GM18520 (cell line): ENCODE data around the gene MT1E.
"Not testable (repeated sequence)": the region's sequence is repeated elsewhere in the genome, so short reads cannot be mapped to it uniquely, and the experiment has no call there.

Experiments
- ATAC-seq: cut with Tn5 transposase; IDR thresholded peaks from one replicate; pipeline ENCODE4 v1.9.1; 2021; ENCODE audit not compliant: unreplicated experiment

MT1E gene

GRCh38 chr16:56625140-56625942 is at the start of gene MT1E:
Gene MT1E (plus strand): TSS chr16:56625781. CDS start chr16:56625852, 71 bp downstream.
- no peak for ATAC-seq

- ATAC-seq: no peak
These were observed 48.8 kb upstream of the MT1E start for GRCh38 chr16:56576585-56577299.

DNA sequence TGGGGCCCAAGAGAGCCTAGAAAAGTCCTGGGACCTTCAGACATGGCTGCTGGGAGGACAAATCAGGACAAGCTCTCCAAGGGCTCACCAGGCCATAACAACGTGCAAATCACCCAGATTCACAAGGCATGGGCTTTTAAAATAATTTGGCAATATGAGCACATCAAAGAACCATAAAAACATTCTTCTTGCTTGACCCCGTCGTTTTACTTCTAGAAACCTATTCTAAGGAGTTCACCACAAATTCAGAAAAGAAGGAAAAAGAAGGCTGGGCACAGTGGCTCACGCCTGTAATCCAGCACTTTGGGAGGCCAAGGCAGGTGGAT is 48.3 kb upstream of the MT1E start:
- no peak for ATAC-seq

DNA sequence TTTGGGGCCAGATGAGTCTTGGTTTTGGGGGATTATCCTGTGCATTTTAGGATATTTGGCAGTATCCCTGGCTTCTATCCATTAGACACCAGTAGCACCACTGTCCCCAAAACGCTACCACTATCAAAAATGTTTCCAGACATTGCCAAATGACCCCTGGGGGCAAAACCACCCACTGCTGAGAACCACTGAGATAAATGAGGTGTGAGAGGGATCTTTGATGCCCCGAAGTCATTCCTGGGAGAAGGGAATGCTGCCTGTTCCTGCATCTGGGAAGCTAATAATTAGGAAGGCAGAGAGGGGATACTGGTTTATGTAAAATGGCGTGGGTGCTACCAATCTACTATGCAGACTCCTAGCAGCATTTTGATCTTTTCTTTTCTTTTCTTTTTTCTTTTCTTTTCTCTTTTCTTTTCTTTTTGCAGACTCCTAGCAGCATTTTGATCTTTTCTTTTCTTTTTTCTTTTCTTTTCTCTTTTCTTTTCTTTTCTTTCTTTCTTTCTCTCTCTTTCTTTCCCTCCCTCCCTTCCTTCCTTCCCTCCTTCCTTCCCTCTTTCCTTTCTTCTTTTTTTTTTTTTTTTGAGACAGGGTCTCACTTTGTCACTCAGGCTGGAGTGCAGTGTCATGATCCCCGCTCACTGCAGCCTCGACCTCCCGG is 45.1 kb upstream of the MT1E start:
- ATAC-seq: no peak

- ATAC-seq: not testable (repeated sequence)
These were observed 42.7 kb upstream of the MT1E start for GRCh38 chr16:56582911-56583310.

- ATAC-seq: no peak
These were observed 42.0 kb upstream of the MT1E start for GRCh38 chr16:56583351-56584168.

GRCh38 chr16:56584276-56584675 is 41.3 kb upstream of the MT1E start:
- ATAC-seq: no peak

DNA sequence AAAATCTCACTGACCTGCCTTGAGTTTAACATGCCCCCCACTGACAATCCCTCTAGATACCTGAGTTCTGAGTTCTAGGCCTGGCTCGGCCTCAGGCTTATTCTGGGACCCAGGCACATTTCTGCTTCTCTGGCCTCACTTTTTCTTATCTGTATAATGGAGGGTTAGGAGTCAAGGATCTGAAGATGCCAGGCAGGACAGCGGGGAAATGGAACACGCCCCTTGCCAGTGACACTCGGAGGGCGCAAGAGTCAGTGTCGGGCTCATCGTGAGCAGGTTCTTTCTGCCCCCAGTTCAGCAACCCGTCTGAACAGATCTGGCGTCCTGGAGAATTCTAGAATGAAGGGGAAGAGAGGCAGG is 36.8 kb upstream of the MT1E start:
- ATAC-seq: no peak

DNA sequence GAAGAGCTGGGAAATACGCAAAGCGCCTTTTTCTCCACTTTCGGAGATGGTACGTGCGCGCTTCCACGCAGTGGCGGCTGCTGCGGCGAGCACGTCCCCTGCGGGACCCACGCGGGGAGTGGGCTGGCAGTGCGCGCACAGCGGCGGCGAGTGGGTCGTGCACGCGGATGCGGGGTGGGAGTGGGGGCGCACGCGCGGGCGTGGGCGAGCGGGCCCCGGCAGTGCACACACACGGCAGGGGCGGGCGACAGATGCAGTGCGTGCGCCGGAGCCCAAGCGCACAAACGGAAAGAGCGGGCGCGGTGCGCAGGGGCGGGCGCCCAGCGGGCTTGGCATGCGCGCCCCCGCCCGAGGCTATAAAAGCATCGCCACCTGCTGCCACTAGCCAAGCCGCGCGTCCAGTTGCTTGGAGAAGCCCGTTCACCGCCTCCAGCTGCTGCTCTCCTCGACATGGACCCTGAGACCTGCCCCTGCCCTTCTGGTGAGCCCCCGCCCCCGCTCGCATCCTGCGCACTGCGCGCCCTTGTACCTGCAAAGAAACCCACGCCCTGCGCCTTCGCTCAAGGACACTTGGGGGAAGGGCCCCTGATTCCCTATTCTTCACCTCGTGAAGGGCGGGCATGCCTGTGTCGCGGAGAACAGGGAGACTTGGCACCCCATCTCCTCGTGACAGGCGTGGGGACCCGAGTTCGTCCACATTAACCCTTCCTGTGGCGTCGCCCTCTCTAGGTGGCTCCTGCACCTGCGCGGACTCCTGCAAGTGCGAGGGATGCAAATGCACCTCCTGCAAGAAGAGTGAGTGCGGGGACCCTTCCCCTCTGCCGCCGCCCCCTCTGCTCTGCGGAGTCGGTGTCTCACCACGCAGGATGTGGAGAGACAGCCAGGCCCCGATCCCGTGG is 36.2 kb upstream of the MT1E start, which contains the start of gene MT3:
Gene MT3, plus strand, starts transcription at position 388 of the 899 bp plus-strand sequence. Its CDS starts 63 bp downstream, at position 451.
- ATAC-seq: no peak

DNA sequence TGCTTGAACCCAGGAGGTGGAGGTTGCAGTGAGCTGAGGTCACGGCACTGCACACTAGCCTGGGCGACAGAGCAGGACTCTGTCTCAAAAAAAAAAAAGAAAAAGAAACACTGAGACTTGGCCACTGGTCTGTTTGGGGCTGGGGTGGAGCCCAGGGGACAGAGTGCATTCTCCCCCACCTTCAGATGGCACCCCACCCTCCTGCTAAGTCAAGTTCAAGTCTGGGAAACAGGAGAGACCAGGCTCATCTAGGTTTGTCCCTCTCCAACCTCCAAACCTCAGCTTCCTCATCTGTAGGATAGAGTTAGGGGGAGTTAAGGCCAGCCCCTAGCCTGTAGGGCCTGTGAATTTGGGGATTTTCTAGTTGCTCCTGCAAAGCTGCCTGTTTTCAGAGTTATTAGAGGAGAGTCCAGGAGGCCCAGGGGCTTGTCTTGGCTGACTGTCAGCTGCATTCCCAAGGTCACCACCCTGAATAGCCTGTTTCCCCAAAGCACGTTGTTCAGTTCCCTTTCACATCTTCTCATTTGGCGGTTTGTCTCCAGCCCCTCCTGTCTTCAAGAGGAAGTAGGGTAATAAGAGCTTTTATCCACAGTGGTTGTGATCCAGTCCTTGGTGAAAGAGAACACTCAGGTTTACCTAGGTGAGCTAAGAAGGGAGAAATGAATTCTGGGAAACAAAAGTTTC is 34.1 kb upstream of the MT1E start:
- ATAC-seq: no peak

- no peak for ATAC-seq
These were observed 31.8 kb upstream of the MT1E start for GRCh38 chr16:56593573-56594291.

- no peak for ATAC-seq
These were observed 31.3 kb upstream of the MT1E start for GRCh38 chr16:56594292-56594619.

GRCh38 chr16:56600398-56600999 is 25.1 kb upstream of the MT1E start:
- no peak for ATAC-seq

DNA sequence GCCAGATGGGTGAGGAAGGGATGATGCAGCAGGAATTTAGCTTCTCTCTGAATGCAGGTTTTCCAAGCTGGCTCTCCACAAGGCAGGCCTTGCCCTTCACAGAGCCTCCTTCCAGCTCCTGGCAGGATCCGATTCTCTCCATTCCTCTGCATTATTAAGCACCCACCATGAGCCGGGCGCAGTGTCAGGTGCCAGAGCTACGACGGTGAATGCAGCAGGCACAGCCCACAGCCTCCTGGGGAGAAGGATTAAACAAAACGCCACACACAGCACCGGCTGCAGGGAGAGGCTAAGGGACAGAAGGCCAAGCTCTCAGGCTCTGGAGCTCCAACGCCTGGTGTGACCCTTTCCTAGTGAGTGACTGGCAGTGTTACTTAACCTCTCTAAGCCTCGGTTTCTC is 24.3 kb upstream of the MT1E start:
- ATAC-seq: no peak

DNA sequence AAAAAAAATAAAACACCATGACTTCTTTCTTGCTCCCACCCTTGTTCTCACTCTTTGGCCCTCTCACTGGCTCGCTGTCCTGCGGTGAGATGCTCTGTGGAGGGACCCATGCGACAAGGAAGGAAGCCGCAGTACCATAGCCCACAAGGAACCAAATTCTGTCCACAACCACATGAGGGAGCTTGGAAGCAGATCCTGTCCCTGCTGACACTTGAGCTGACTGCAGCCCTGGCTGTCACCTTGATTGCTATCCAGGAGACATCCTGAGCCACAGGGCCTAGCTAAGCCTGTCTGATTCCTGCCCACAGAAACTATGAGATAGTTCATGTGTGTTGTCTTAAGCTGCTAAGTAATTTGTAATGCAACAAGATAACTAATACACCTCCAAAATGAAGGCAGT is 22.0 kb upstream of the MT1E start:
- no peak for ATAC-seq

GRCh38 chr16:56604966-56605365 is 20.6 kb upstream of the MT1E start:
- ATAC-seq: no peak

- no peak for ATAC-seq
These were observed 20.1 kb upstream of the MT1E start for GRCh38 chr16:56605475-56605874.

DNA sequence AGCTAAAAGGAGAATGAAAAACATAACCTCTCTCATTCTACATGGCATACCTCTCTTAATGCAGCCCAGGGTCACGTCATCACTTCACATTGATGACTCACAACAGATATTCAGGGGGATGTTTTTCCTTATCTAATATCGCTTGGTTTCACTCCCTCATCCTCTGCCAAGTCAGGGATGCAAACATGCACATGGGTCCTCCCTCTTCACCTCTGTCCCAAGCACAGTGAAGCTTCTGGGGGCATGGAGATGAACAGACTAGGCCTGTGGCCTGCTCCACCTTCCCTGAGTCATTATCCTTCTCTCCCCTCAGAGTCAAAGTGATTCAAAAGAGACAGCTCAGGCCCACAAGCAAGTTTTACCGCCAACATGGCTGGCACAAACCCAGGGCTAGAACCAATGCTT is 19.5 kb upstream of the MT1E start:
- ATAC-seq: no peak
